Chondrocyte (in vitro differentiated cells): Measurements from ENCODE around the gene EIF2AK2. TPM values are rescaled to one million over a fixed set of nuclear protein-coding genes. Genes with fewer than 3 reads are reported as not detected.

Experiments
- DNase-seq: peaks from one replicate; pipeline ENCODE4 v3.0.0; 2021; ENCODE audit warnings: mixed read lengths, low spot score
- H3K27ac Mint-ChIP-seq: one replicate; pipeline ENCODE4 v1.8.0; 2021; ENCODE audit warnings: mild to moderate bottlenecking, moderate library complexity, mixed read lengths; ENCODE audit not compliant: unreplicated experiment
- H3K27me3 Mint-ChIP-seq: 2 replicates; pipeline ENCODE4 v1.8.0; 2021; ENCODE audit warnings: low read depth, mixed read lengths
- H3K36me3 Mint-ChIP-seq: 2 replicates; pipeline ENCODE4 v1.8.0; 2021; ENCODE audit warnings: low read depth, mixed read lengths
- H3K4me1 Mint-ChIP-seq: 2 replicates; pipeline ENCODE4 v1.8.0; 2021; ENCODE audit warnings: low read depth, mild to moderate bottlenecking, mixed read lengths
- H3K4me3 Mint-ChIP-seq: one replicate; pipeline ENCODE4 v1.8.0; 2021; ENCODE audit warnings: mild to moderate bottlenecking, moderate library complexity, mixed read lengths; ENCODE audit not compliant: unreplicated experiment
- H3K9me3 Mint-ChIP-seq: 2 replicates; pipeline ENCODE4 v1.8.0; 2021; ENCODE audit warnings: low read depth, mixed read lengths
- total RNA-seq: library from RNA; stranded (reverse); gene quantifications from 3 replicates; pipeline ENCODE4 v1.2.1, GENCODE V29; 2021
- TF ChIP-seq, protein P1 (sequence below): fragments of 200-600 bp; sonication (generic); IDR thresholded peaks from 2 replicates; pipeline ENCODE4 v1.5.0; 2021; ENCODE audit warnings: antibody characterized with exemption, mild to moderate bottlenecking, moderate library complexity

The EIF2AK2 gene
- total RNA-seq, 1 donor from 2014 or later, result 46.4 TPM

DNA sequence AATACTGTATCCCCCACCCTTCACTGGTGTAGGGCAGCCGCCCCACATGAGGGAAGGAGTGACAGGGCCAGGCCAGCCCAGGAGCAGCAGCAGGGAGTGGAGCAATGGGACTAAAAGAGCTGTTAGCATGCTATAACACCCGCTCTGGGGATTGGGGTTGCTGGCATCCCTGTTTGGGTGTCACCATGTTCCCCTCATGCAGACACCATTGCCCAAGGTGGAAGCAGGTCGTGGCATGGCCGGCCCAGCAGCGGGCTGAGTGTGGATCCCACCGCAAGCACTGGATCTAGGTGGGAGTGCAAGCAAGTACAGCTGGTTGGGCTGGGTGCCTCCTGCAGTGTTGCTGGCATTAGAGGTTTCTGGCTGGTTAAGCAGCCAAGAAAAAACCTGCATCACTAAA, 35.0 kb upstream of the EIF2AK2 start:
- no peak for DNase-seq
- Mint-ChIP-seq H3K9me3 (no peaks in the 10 kb centered on the region), H3K4me3 (no peak overlapping the region), H3K4me1 (peaks cover 6% of the 10 kb centered on the region), H3K27me3 (peaks cover 2% of the 10 kb centered on the region), H3K27ac (no peak overlapping the region), H3K36me3 (no peaks in the 10 kb centered on the region)
- TF ChIP-seq, protein P1, sequence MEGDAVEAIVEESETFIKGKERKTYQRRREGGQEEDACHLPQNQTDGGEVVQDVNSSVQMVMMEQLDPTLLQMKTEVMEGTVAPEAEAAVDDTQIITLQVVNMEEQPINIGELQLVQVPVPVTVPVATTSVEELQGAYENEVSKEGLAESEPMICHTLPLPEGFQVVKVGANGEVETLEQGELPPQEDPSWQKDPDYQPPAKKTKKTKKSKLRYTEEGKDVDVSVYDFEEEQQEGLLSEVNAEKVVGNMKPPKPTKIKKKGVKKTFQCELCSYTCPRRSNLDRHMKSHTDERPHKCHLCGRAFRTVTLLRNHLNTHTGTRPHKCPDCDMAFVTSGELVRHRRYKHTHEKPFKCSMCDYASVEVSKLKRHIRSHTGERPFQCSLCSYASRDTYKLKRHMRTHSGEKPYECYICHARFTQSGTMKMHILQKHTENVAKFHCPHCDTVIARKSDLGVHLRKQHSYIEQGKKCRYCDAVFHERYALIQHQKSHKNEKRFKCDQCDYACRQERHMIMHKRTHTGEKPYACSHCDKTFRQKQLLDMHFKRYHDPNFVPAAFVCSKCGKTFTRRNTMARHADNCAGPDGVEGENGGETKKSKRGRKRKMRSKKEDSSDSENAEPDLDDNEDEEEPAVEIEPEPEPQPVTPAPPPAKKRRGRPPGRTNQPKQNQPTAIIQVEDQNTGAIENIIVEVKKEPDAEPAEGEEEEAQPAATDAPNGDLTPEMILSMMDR, result no peak

- Mint-ChIP-seq H3K4me1 (peaks cover 6% of the 10 kb centered on the region), H3K27ac (no peak overlapping the region), H3K27me3 (peaks cover 2% of the 10 kb centered on the region), H3K36me3 (no peaks in the 10 kb centered on the region), H3K9me3 (no peaks in the 10 kb centered on the region), H3K4me3 (no peak overlapping the region)
- TF ChIP-seq, protein P1, result no peak
- no peak for DNase-seq
Observed at GRCh38 chr2:37191253-37191652, 34.5 kb upstream of the EIF2AK2 start.

- H3K36me3 Mint-ChIP-seq, result no peaks in the 10 kb centered on the region
- no peaks in the 10 kb centered on the region for H3K9me3 Mint-ChIP-seq
- H3K4me1 Mint-ChIP-seq, result peaks cover 6% of the 10 kb centered on the region
- no peak overlapping the region for H3K27ac Mint-ChIP-seq
- DNase-seq, result no peak
- H3K27me3 Mint-ChIP-seq, result peaks cover 2% of the 10 kb centered on the region
- H3K4me3 Mint-ChIP-seq, result no peak overlapping the region
- TF ChIP-seq, protein P1, result no peak
Observed at GRCh38 chr2:37190290-37190689, 33.5 kb upstream of the EIF2AK2 start.

DNA sequence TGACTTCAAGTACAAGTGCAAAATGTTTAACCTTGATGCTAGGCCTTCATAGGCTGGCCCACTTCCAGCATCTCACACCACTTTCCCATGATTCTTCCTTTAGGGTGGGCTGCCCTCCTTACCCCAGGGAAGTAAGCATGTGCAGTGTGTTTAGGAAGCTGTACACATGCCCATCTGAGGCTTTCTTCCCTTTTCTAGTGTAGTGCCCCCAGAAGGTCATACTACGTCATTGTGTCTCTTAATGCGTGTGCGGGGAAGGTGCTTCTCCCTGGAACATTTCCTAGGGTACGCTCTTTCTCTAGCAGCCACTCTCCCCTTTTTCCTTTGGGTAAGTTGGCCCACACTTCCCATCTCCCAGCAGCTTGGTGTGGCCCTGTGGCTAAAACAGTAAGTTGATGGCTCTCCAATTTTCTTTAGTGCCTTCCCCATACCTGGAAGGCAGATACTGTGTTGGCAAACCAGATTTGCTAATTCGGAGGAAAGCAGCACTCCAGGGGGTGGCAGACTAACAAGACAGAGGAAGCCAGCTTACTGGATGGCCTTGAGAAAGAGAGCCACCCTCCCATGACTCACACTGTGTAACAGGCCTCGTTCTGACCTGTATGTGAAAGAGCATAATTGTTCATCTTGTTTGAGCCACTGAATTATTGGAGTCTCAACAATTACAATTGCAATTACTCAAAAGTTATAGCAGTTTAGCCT, 32.8 kb upstream of the EIF2AK2 start:
- H3K4me3 Mint-ChIP-seq, result no peak overlapping the region
- H3K4me1 Mint-ChIP-seq, result peaks cover 6% of the 10 kb centered on the region
- no peaks in the 10 kb centered on the region for H3K36me3 Mint-ChIP-seq
- H3K27ac Mint-ChIP-seq, result no peak overlapping the region
- TF ChIP-seq, protein P1, result no peak
- H3K27me3 Mint-ChIP-seq, result peaks cover 2% of the 10 kb centered on the region
- no peaks in the 10 kb centered on the region for H3K9me3 Mint-ChIP-seq
- DNase-seq, result no peak

- Mint-ChIP-seq H3K27me3 (peaks cover 2% of the 10 kb centered on the region), H3K36me3 (no peaks in the 10 kb centered on the region), H3K9me3 (no peaks in the 10 kb centered on the region), H3K4me1 (peaks cover 6% of the 10 kb centered on the region), H3K4me3 (no peak within 1 kb of the TSS), H3K27ac (no peak within 1 kb of the TSS)
- TF ChIP-seq, protein P1, result no peak
- DNase-seq, result no peak
Observed at GRCh38 chr2:37188570-37188969, 31.8 kb upstream of the EIF2AK2 start, which contains the start of gene SULT6B1. TSS of gene SULT6B1 (minus strand) at chr2:37188670. CDS start at chr2:37188640, 30 bp downstream.
